Sigmoid colon (tissue), 7 donors: Measurements from ENCODE around the gene HOXD12. TPM values are rescaled to one million over a fixed set of nuclear protein-coding genes. Genes with fewer than 3 reads are reported as not detected.

Experiments
- DNase-seq: peaks from one replicate; pipeline ENCODE4 v3.0.0-alpha.2; 2019
- H3K27ac ChIP-seq, 4 donors: fragments of 200-600 bp; sonication (generic); one replicate each; pipeline ENCODE4 v1.5.1; 2016 to 2019; ENCODE audit warnings: mild to moderate bottlenecking in 1 of 4
- H3K27me3 ChIP-seq, 3 donors: fragments of 200-600 bp; sonication (generic); one replicate each; pipeline ENCODE4 v1.5.1; 2019; ENCODE audit warnings: mild to moderate bottlenecking in 1 of 3
- H3K36me3 ChIP-seq, 4 donors: fragments of 200-600 bp; sonication (generic); one replicate each; pipeline ENCODE4 v1.5.1; 2016 to 2019
- H3K4me1 ChIP-seq, 4 donors: fragments of 200-600 bp; sonication (generic); one replicate each; pipeline ENCODE4 v1.5.1; 2017 to 2019
- H3K4me3 ChIP-seq, 4 donors: fragments of 200-600 bp; sonication (generic); one replicate each; pipeline ENCODE4 v1.5.1; 2017 to 2019; ENCODE audit warnings: mild to moderate bottlenecking in 2 of 4, moderate library complexity in 1 of 4
- H3K9me3 ChIP-seq, 4 donors: fragments of 200-600 bp in 3 of 4; sonication (generic) in 3 of 4; one replicate each; pipeline versions ENCODE4 v1.5.1 to v1.6.1; 2013 to 2019
- EP300 ChIP-seq, 4 donors: sonication (generic); formaldehyde crosslinking; IDR thresholded peaks; one replicate each; pipeline ENCODE4 v1.6.1; 2017; ENCODE audit warnings: antibody characterized with exemption in 4 of 4
- POLR2A ChIP-seq, 2 donors: fragments of 450-650 bp; IDR thresholded peaks; one replicate each; pipeline ENCODE4 v1.6.1; 2016; ENCODE audit warnings: antibody characterized with exemption in 2 of 2, mild to moderate bottlenecking in 2 of 2, moderate library complexity in 2 of 2
- POLR2AphosphoS5 ChIP-seq, 4 donors: sonication (generic); formaldehyde crosslinking; IDR thresholded peaks; one replicate each; pipeline ENCODE4 v1.6.1; 2017; ENCODE audit warnings: antibody characterized with exemption in 4 of 4
- WGBS, 2 donors: extraction: QIAGEN DNeasy Blood & Tissue Kit; methylation state at CpG; one replicate each; pipeline ENCODE4 v1.1.7; 2013; 5-methylcytosine and 5-hydroxymethylcytosine counted together
- intact Hi-C: fragments of 100-400 bp; cut with DNase I; formaldehyde crosslinking; loops from one replicate; pipeline ENCODE4 v1.15.1; 2023
- polyA plus RNA-seq, 3 donors: library from polyadenylated mRNA; stranded (reverse); fragments of 200-250 nt; gene quantifications; one replicate each; pipeline ENCODE4 v1.2.3, GENCODE V29; 2013
- total RNA-seq, 4 donors: library from RNA; depleted of rRNA; stranded (reverse); fragments of >200 nt; gene quantifications; one replicate each; pipeline ENCODE4 v1.1.0, GENCODE V29; 2016
- TF ChIP-seq, protein P1 (sequence below), 4 experiments: fragments of 450-650 bp in 3 of 4; fragments of 200-600 bp in 1 of 4; IDR thresholded peaks; one replicate each; pipeline ENCODE4 v1.5.1; 2016 to 2019; ENCODE audit warnings: antibody characterized with exemption in 4 of 4, mild to moderate bottlenecking in 3 of 4, moderate library complexity in 2 of 4
- donor health status: healthy with polysubstance abuse.
- donor health status: Bipolar disorder and iron deficiency.
- donor health status: healthy.

HOXD12 gene
- total and polyA plus RNA-seq, 7 donors: 0.15 to 1.8 (median 1.5) TPM; not detected in 3

DNA sequence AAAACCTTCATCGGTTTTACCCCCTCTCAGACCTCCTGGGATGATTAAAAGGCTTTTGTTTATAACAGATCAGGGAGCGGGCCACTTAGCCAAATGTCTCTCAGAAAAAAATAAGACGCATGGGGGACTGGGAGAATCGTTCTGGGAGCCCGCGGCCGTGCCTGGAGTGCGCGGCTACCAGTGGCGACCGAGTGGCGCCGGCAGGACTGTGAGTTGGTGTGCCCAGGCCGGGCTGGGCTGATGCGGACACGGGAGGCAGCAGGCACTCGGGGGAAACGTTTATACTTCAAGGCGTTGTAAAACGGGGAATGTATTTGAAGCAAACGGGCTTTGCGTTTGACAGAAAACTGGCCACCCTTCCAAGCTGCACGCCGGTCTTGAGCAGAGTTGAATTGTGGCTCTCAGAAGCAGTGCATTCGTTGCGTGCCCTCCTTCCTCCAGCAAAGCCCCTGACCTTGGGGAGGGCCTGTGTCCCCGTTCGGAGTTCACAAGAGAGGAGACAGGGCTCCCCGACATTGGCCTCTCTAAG lies 12.3 kb downstream of the HOXD12 start:
- DNase-seq: no peak
- Histone ChIP-seq H3K27ac (peak overlapping the region in 3 of 4 donors; percentile 28 to 44 (median 41)), H3K27me3 (peaks cover 0 to 67% (median 4%) of the 10 kb centered on the region in 3 donors), H3K9me3 (no peaks in the 10 kb centered on the region), H3K4me1 (peaks cover 0 to 63% (median 40%) of the 10 kb centered on the region in 4 donors), H3K36me3 (peaks cover 0 to 18% (median 0%) of the 10 kb centered on the region in 4 donors), H3K4me3 (peak overlapping the region in 3 of 4 donors; percentile 5 to 24 (median 23))
- intact Hi-C loops: no loop called here
- WGBS, 2 donors: 21 to 39% methylated on average over 29 of the region's 29 CpGs
- TF ChIP-seq, protein P1, sequence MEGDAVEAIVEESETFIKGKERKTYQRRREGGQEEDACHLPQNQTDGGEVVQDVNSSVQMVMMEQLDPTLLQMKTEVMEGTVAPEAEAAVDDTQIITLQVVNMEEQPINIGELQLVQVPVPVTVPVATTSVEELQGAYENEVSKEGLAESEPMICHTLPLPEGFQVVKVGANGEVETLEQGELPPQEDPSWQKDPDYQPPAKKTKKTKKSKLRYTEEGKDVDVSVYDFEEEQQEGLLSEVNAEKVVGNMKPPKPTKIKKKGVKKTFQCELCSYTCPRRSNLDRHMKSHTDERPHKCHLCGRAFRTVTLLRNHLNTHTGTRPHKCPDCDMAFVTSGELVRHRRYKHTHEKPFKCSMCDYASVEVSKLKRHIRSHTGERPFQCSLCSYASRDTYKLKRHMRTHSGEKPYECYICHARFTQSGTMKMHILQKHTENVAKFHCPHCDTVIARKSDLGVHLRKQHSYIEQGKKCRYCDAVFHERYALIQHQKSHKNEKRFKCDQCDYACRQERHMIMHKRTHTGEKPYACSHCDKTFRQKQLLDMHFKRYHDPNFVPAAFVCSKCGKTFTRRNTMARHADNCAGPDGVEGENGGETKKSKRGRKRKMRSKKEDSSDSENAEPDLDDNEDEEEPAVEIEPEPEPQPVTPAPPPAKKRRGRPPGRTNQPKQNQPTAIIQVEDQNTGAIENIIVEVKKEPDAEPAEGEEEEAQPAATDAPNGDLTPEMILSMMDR (IDR thresholded peaks at IDR 0.05): no peak
- TF ChIP-seq POLR2AphosphoS5 (IDR thresholded peaks at IDR 0.05) (peak in 1 of 4 donors; percentile 4), EP300 (IDR thresholded peaks at IDR 0.05) (no peak), POLR2A (IDR thresholded peaks at IDR 0.05) (no peak)

DNA sequence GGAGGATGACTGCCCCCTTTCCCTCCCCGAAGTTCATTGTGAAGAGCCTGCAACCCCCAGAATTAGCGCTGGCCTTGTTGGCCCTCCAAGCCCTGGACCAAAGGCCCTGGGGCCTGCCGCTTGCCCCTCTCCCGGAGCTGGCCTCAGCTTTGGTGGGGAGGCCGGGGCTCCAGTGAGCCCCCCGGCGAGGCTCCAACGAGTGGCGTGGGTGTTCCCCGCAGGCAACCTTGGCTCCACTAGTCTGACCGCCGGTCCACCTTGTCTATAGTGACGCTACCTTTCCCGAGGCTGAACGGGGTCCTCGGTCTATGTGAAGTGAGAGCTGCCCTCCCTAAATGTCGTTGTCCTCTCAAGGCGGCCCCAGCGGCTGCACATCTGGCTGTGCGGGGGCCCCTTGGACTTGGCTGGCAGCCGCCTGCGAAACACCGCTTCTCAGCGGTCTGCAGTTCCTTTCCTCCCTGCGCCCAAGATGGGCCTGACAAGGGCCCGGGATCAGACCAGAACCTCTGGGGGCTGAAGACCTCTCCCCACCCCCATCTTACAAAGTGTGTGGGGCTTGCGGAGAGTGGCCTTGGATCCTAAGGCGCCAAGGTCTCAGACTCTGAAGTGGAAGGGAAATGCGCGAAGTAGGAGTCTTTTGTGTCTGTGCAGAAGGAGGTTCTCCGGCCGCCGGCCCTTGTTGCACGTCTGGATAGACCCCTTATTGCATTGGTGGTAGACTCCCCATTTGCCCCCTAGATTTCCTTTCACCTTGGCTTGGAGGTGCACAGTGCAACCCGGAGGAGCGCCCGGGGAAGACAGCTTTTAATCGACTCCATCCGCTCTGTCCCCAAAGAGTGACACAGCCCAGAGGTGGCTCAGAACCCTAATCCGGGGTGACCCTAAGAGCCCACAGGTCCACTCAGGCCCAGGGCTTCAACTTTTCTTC lies 13.0 kb downstream of the HOXD12 start:
- peaks cover 0 to 18% (median 0%) of the 10 kb centered on the region in 4 donors for H3K36me3 ChIP-seq
- H3K9me3 ChIP-seq: no peaks in the 10 kb centered on the region
- TF ChIP-seq, protein P1 (IDR thresholded peaks at IDR 0.05): no peak
- TF ChIP-seq POLR2A (IDR thresholded peaks at IDR 0.05) (no peak), POLR2AphosphoS5 (IDR thresholded peaks at IDR 0.05) (no peak), EP300 (IDR thresholded peaks at IDR 0.05) (no peak)
- peak overlapping the region in 2 of 4 donors; percentile 23 to 24 for H3K4me3 ChIP-seq
- H3K27ac ChIP-seq: peak overlapping the region in 3 of 4 donors; percentile 28 to 44 (median 41)
- peaks cover 0 to 66% (median 41%) of the 10 kb centered on the region in 4 donors for H3K4me1 ChIP-seq
- 35 to 69% methylated on average over 40 of the region's 40 CpGs for WGBS, 2 donors
- intact Hi-C loops: no loop called here
- no peak for DNase-seq
- H3K27me3 ChIP-seq: peaks cover 4 to 69% (median 4%) of the 10 kb centered on the region in 3 donors

DNA sequence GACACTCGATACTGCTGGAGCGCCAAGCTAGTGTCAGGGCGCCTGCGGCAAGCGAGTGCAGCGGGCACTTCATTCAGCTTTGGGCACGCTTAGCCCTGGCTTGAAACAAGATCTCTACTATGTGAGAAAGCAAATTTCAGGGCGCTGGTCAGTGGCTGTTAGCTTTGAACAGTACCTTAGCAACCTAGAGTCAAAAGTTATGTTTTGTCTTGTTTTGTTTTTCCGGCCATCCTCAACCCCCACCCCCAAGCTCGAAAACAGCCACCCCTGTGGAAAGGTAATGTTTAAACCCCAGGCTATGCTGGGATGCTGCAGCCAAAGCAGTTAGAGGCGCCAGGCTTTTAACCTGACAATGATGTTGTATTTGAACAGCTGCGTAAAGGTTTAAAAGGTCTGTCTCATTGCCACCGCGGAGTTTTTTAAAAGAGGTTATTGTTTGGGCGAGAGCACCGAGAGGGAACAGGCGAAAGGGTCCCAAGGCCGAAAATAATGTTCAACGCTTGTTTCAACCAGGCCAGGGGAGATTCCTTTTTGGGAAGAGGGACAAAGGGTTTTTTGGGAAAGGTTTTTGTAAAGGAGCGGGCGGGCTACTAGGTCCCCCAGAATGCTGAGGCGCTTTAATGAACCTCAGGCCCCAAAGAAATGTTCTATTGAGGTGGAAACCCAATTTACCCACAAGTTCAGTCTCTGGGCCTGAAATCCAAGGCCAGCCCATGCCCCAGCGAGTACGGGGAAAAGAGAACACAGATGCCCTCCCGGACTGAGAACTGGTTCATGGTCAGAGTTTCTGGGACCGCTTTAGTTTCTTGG lies 14.7 kb downstream of the HOXD12 start:
- DNase-seq: no peak
- peaks cover 0 to 51% (median 25%) of the 10 kb centered on the region in 4 donors for H3K4me1 ChIP-seq
- H3K27ac ChIP-seq: no peak overlapping the region
- TF ChIP-seq POLR2A (IDR thresholded peaks at IDR 0.05): no peak
- no peak for TF ChIP-seq POLR2AphosphoS5 (IDR thresholded peaks at IDR 0.05)
- no peak for TF ChIP-seq EP300 (IDR thresholded peaks at IDR 0.05)
- TF ChIP-seq, protein P1 (IDR thresholded peaks at IDR 0.05): no peak
- H3K36me3 ChIP-seq: peaks cover 0 to 13% (median 0%) of the 10 kb centered on the region in 4 donors
- WGBS, 2 donors: 23 to 33% methylated on average over 26 of the region's 26 CpGs
- no peaks in the 10 kb centered on the region for H3K9me3 ChIP-seq
- H3K27me3 ChIP-seq: peaks cover 0 to 62% (median 4%) of the 10 kb centered on the region in 3 donors
- intact Hi-C loops: no loop called here
- H3K4me3 ChIP-seq: no peak overlapping the region

DNA sequence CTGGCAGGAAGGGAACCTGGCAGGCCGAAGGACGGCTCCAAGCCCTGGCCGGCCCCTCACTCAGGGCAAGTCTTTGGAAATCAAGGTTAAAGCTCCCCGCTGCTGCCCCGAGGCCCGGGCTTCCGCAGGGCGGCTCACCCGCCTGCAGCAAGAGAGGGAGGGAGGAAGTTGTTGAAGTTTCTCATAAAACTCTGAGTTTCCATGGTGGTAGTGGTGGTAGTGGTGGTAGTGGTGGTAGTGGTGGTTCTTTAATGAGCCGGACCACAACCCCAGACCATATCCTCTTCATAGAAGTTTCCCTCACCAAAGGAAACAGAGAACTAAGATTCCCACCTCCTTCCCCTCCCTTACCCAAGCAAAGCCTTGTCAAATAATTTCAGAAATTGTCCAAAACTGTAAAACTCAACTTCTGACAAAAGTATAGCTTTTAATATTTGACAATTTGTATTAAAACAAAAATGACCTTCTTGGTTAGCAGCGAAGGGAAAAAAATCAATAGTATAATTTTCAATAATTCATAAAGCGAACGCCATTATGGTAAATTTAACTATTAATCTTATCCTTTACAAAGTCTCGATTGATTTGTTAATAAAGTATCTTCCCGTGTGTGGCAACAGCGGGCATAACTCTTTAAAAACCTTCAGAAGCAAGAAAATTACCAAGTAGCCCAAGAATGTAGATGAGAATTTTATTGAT lies 15.5 kb downstream of the HOXD12 start:
- peaks cover 0 to 62% (median 4%) of the 10 kb centered on the region in 3 donors for H3K27me3 ChIP-seq
- H3K27ac ChIP-seq: no peak overlapping the region
- 41 to 48% methylated on average over 16 of the region's 16 CpGs for WGBS, 2 donors
- H3K36me3 ChIP-seq: peaks cover 0 to 8% (median 0%) of the 10 kb centered on the region in 4 donors
- H3K4me3 ChIP-seq: no peak overlapping the region
- no peak for DNase-seq
- TF ChIP-seq POLR2AphosphoS5 (IDR thresholded peaks at IDR 0.05): no peak
- TF ChIP-seq, protein P1 (IDR thresholded peaks at IDR 0.05): no peak
- no peaks in the 10 kb centered on the region for H3K9me3 ChIP-seq
- intact Hi-C loops: no loop called here
- H3K4me1 ChIP-seq: peaks cover 0 to 44% (median 24%) of the 10 kb centered on the region in 4 donors
